OCI-LY7 (cell line): ENCODE results near the gene DVL2. TPM values are rescaled to one million over a fixed set of nuclear protein-coding genes. Genes with fewer than 3 reads are reported as not detected.

ENCODE experiments used
- BruUV-seq: library from RNA; stranded (reverse); fragments of 400-500 nt; replicated peaks from 2 replicates; lab custom pipeline; 2021; lab: Mats Ljungman, UMichigan
- CTCF ChIA-PET: fragments of 300-600 bp; sonication (Branson Sonifier 250); formaldehyde crosslinking; loops from one replicate; lab custom pipeline; 2022; ENCODE audit warnings: antibody characterized with exemption; ENCODE audit not compliant: unreplicated experiment; lab: Charles Lee
- POLR2A ChIA-PET: fragments of 300-600 bp; sonication (Branson Sonifier 250); formaldehyde crosslinking; loops from one replicate; lab custom pipeline; 2022; ENCODE audit warnings: antibody characterized with exemption; lab: Charles Lee
- DNase-seq: peaks from one replicate; pipeline ENCODE4 v3.0.0-alpha.2; 2015; ENCODE audit warnings: low spot score
- H2AFZ ChIP-seq: fragments of 200-600 bp; sonication (generic), shearing (Covaris generic); 2 replicates; pipeline ENCODE4 v1.6.1; 2014; ENCODE audit warnings: mild to moderate bottlenecking, antibody characterized with exemption, low read length, moderate library complexity
- H3K27ac ChIP-seq: fragments of 200-600 bp; sonication (generic); 2 replicates; pipeline ENCODE4 v1.5.1; 2014; ENCODE audit warnings: mixed run types, low read depth, mild to moderate bottlenecking, moderate library complexity, low read length, inconsistent platforms; ENCODE audit not compliant: poor library complexity, severe bottlenecking
- H3K36me3 ChIP-seq: fragments of 200-600 bp; sonication (generic); 2 replicates; pipeline ENCODE4 v1.6.1; 2014; ENCODE audit warnings: mild to moderate bottlenecking, antibody characterized with exemption, low read length, moderate library complexity, mixed read lengths; ENCODE audit not compliant: insufficient read depth
- H3K4me1 ChIP-seq: fragments of 200-600 bp; sonication (generic); 2 replicates; pipeline ENCODE4 v1.5.1; 2014; ENCODE audit warnings: mild to moderate bottlenecking, low read length; ENCODE audit not compliant: insufficient read depth, poor library complexity, severe bottlenecking
- H3K4me2 ChIP-seq: fragments of 200-600 bp; sonication (generic); 2 replicates; pipeline ENCODE4 v1.6.1; 2014; ENCODE audit warnings: mild to moderate bottlenecking, low read length
- H3K4me3 ChIP-seq: fragments of 200-600 bp; sonication (generic); 2 replicates; pipeline ENCODE4 v1.5.1; 2014; ENCODE audit warnings: mild to moderate bottlenecking, low read depth, low read length; ENCODE audit not compliant: poor library complexity, severe bottlenecking
- H3K79me2 ChIP-seq: fragments of 200-600 bp; sonication (generic); 2 replicates; pipeline ENCODE4 v1.6.1; 2016; ENCODE audit warnings: low read depth, mild to moderate bottlenecking, low read length, moderate library complexity, mixed read lengths; ENCODE audit not compliant: insufficient read depth
- H3K9me2 ChIP-seq: fragments of 200-600 bp; sonication (generic); 2 replicates; pipeline ENCODE4 v1.6.1; 2016; ENCODE audit warnings: mild to moderate bottlenecking, low read length, mixed read lengths; ENCODE audit not compliant: insufficient read depth
- H3K9me3 ChIP-seq: fragments of 200-600 bp; sonication (generic); 2 replicates; pipeline ENCODE4 v1.6.1; 2014; ENCODE audit warnings: mild to moderate bottlenecking, mixed run types, low read length, mixed read lengths
- H4K20me1 ChIP-seq: fragments of 200-600 bp; sonication (generic); 2 replicates; pipeline ENCODE4 v1.6.1; 2014; ENCODE audit warnings: mild to moderate bottlenecking, antibody characterized with exemption, low read length, moderate library complexity, mixed read lengths; ENCODE audit not compliant: insufficient read depth
- EZH2phosphoT487 ChIP-seq: fragments of 200-600 bp; sonication (generic); IDR thresholded peaks from 2 replicates; pipeline ENCODE4 v1.6.1; 2018; ENCODE audit warnings: low read depth, borderline replicate concordance, mild to moderate bottlenecking, mixed run types, antibody characterized with exemption, low read length, moderate library complexity, mixed read lengths
- intact Hi-C: fragments of 100-400 bp; cut with micrococcal nuclease; formaldehyde crosslinking; loops from one replicate; pipeline ENCODE4 v1.10.0; 2022; ENCODE audit not compliant: unreplicated experiment
- total RNA-seq, 2 experiments: library from RNA; depleted of rRNA in 1 of 2; stranded (reverse); fragments of >200 nt in 1 of 2; shearing (Covaris generic) in 1 of 2; gene quantifications; 2 replicates each; pipeline ENCODE4 v1.2.3, GENCODE V29; 2014 to 2022
- TF ChIP-seq, protein P1 (sequence below): fragments of 200-600 bp; sonication (generic); conservative IDR thresholded peaks from 2 replicates; pipeline ENCODE4 v1.5.1; 2014; ENCODE audit warnings: mild to moderate bottlenecking, antibody characterized with exemption, low read length, moderate library complexity, mixed read lengths

DVL2 gene
- total RNA-seq, 2 experiments from 2014 or later: 98.8 to 99.9 TPM

DNA sequence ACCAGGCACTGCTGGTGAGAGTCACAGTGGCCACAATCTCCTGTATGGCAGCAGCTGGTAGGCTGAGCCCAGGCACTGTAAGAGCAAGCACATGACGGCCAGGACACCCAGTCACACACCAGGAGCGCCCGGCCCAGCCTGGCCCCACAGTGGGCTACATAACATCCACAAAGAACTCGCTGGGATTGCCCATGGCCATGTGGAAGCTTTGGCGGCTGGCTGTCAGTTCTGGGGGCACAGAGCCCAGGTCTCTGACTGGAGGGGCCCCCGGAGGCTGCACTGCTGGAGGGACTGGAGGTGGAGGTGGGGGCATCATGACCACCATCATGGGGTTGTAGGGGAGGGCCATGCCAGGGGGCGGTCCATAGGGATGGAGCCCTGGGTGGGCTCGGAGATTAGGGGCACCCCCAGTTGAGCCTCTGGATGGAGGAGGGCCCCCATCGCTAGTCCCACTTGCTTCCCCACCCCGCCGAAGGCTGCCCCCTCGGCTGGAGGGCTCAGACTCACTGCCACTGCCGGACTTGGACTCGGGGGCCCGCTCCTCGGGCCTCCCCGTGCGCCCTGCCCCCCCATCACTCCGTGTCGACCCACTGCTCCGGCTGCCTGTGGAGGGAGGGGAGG lies 8.5 kb downstream of the DVL2 start:
- DNase-seq: no peak
- no peak overlapping the region for H3K27ac ChIP-seq
- no peaks in the 10 kb centered on the region for H3K9me2 ChIP-seq
- peaks cover 5% of the 10 kb centered on the region for H3K4me1 ChIP-seq
- POLR2A ChIA-PET: no interaction called here
- TF ChIP-seq EZH2phosphoT487: no peak
- TF ChIP-seq, protein P1, sequence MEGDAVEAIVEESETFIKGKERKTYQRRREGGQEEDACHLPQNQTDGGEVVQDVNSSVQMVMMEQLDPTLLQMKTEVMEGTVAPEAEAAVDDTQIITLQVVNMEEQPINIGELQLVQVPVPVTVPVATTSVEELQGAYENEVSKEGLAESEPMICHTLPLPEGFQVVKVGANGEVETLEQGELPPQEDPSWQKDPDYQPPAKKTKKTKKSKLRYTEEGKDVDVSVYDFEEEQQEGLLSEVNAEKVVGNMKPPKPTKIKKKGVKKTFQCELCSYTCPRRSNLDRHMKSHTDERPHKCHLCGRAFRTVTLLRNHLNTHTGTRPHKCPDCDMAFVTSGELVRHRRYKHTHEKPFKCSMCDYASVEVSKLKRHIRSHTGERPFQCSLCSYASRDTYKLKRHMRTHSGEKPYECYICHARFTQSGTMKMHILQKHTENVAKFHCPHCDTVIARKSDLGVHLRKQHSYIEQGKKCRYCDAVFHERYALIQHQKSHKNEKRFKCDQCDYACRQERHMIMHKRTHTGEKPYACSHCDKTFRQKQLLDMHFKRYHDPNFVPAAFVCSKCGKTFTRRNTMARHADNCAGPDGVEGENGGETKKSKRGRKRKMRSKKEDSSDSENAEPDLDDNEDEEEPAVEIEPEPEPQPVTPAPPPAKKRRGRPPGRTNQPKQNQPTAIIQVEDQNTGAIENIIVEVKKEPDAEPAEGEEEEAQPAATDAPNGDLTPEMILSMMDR: no peak
- no peak overlapping the region for H3K4me3 ChIP-seq
- H3K79me2 ChIP-seq: peaks cover 5% of the 10 kb centered on the region; the same call in 1 of the 2 replicates
- no peak overlapping the region for H2AFZ ChIP-seq
- no TSS peak for BruUV-seq
- H4K20me1 ChIP-seq: no peaks in the 10 kb centered on the region
- H3K4me2 ChIP-seq: no peak overlapping the region
- peaks cover 98% of the 10 kb centered on the region for H3K36me3 ChIP-seq
- CTCF ChIA-PET: no interaction called here
- no peaks in the 10 kb centered on the region for H3K9me3 ChIP-seq
- intact Hi-C loops: no loop called here

- POLR2A ChIA-PET: no interaction called here
- no peak overlapping the region for H3K4me2 ChIP-seq
- no peak overlapping the region for H3K4me3 ChIP-seq
- H3K36me3 ChIP-seq: peaks cover 89% of the 10 kb centered on the region
- no peak for DNase-seq
- no peak overlapping the region for H2AFZ ChIP-seq
- CTCF ChIA-PET: interaction anchor here (0.6 kb wide), 1 partner anchor 1043 kb away, joined by 3 read pairs; no protein-coding TSS in a partner anchor
- H3K4me1 ChIP-seq: peaks cover 11% of the 10 kb centered on the region
- no peak for TF ChIP-seq EZH2phosphoT487
- no peak overlapping the region for H3K27ac ChIP-seq
- no peaks in the 10 kb centered on the region for H4K20me1 ChIP-seq
- BruUV-seq: TSS peak; percentile 80
- H3K9me3 ChIP-seq: no peaks in the 10 kb centered on the region
- no peaks in the 10 kb centered on the region; the same call in 1 of the 2 replicates for H3K79me2 ChIP-seq
- intact Hi-C loops: no loop called here
- no peaks in the 10 kb centered on the region for H3K9me2 ChIP-seq
Measured at GRCh38 chr17:7224661-7225111, 9.6 kb downstream of the DVL2 start.

DNA sequence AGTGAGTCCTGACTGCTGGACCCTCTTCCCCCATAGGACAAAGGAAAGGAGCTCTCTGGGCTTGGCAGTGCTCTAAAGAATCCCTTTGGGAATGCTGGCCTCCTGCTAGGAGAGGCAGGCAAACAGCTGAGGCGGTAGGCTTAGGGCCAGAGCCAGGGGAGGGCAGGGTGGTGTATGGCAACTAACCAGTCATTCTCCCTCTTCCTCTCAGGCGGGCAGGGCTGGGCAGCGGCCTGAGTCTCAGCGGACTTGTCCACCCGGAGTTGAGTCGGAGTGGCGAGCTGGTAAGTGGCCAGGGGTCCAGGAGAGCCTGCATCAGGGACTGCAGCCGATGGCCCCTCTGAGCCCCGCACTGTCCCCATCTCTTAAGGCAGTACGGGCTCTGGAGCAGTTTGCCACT lies 10.2 kb downstream of the DVL2 start:
- Histone ChIP-seq H3K79me2 (no peaks in the 10 kb centered on the region; the same call in 1 of the 2 replicates), H3K9me3 (no peaks in the 10 kb centered on the region), H4K20me1 (no peaks in the 10 kb centered on the region), H3K4me3 (no peak overlapping the region), H3K4me1 (peaks cover 16% of the 10 kb centered on the region), H3K27ac (no peak overlapping the region), H3K9me2 (no peaks in the 10 kb centered on the region), H3K36me3 (peaks cover 83% of the 10 kb centered on the region), H2AFZ (no peak overlapping the region), H3K4me2 (no peak overlapping the region)
- intact Hi-C loops: no loop called here
- ChIA-PET POLR2A (no interaction called here), CTCF (no interaction called here)
- TF ChIP-seq, protein P1: no peak
- TF ChIP-seq EZH2phosphoT487: no peak
- no peak for DNase-seq
- BruUV-seq: no TSS peak
